ENCODE results near the gene TNS1.

DNA sequence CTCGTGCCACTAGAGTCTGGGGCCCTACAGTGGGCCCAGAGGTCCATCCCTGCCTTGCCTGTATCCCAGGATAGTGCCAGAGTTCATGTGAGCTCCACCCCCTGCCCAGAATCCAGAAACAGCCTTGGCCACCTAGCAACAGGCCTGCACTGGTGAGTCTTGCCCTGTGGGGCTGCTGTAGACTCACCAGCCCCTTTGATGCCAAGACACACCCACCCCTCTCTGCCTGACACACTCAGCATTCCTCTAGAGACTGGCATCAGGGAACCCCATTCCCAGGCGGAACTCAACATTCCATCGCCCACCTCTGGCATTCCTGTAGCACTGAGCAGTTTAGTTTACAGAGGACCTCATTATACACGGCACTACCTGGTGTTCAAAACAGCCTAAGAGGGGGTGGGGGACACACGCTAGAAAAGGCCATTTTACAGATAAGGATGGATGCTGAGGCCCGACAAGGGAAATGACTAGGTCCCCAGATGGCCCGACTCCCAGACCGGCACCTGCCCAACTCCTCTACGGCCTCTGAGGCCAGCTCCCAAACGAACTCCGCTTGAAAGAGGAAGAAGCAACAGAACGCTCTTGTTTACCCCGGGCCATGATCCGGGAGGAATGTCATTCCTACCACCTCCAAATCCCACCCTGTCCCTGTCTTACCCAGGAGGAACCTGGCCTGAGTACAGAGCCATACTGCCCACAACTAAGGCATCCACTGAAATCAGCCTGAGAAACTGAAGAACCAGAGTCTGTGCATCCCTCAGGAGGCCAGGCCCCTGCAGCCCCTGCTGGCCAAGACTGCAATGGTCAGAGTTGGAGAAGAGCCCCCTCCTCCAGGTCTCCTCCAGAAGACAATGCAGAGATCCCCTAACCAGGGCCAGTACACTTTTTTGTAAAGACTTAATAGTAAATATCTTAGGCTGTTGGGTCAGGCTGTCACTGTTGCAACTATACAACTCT is 180.2 kb downstream of the TNS1 start:
- TF ChIP-seq, protein P1, sequence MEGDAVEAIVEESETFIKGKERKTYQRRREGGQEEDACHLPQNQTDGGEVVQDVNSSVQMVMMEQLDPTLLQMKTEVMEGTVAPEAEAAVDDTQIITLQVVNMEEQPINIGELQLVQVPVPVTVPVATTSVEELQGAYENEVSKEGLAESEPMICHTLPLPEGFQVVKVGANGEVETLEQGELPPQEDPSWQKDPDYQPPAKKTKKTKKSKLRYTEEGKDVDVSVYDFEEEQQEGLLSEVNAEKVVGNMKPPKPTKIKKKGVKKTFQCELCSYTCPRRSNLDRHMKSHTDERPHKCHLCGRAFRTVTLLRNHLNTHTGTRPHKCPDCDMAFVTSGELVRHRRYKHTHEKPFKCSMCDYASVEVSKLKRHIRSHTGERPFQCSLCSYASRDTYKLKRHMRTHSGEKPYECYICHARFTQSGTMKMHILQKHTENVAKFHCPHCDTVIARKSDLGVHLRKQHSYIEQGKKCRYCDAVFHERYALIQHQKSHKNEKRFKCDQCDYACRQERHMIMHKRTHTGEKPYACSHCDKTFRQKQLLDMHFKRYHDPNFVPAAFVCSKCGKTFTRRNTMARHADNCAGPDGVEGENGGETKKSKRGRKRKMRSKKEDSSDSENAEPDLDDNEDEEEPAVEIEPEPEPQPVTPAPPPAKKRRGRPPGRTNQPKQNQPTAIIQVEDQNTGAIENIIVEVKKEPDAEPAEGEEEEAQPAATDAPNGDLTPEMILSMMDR (IDR thresholded peaks at IDR 0.05): no peak
- TF ChIP-seq POLR2A (IDR thresholded peaks at IDR 0.05): no peak
